K562 (cell line): ENCODE measurements around the gene NUDCD3. TPM values are rescaled to one million over a fixed set of nuclear protein-coding genes. Genes with fewer than 3 reads are reported as not detected.

ENCODE experiments used
- AFF1 ChIP-seq, 2 experiments: fragments of 450-650 bp; IDR thresholded peaks; 2 replicates each; pipeline ENCODE4 v1.6.1; 2018; ENCODE audit warnings: mild to moderate bottlenecking in 2 of 2, low read depth in 1 of 2; ENCODE audit not compliant: partially characterized antibody in 2 of 2
- CSDE1 ChIP-seq, 2 experiments: fragments of 450-650 bp; IDR thresholded peaks; 2 replicates each; pipeline ENCODE4 v1.6.1; 2016; ENCODE audit warnings: mild to moderate bottlenecking in 1 of 2
- FOXA3 ChIP-seq, 2 experiments: fragments of 450-650 bp in 1 of 2; sonication (generic) in 1 of 2; formaldehyde crosslinking; IDR thresholded peaks in 1 of 2; conservative IDR thresholded peaks in 1 of 2; 2 replicates each; pipeline versions ENCODE4 v1.4.0 to v1.8.0; 2020 to 2022; ENCODE audit warnings: mild to moderate bottlenecking in 2 of 2, missing genetic modification reagents in 1 of 2
- HCFC1 ChIP-seq: IDR thresholded peaks from 2 replicates; pipeline ENCODE4 v1.6.1; 2012; ENCODE audit warnings: low read depth, low read length, improper control_type of control experiment
- HDAC6 ChIP-seq: IDR thresholded peaks from 2 replicates; pipeline ENCODE4 v1.6.1; 2012; ENCODE audit warnings: low read depth, mild to moderate bottlenecking, control low read depth, inconsistent platforms, low read length, moderate library complexity
- HEY1 ChIP-seq: fragments of 250-450 bp; sonication (Bioruptor Pico); IDR thresholded peaks from 2 replicates; pipeline ENCODE4 v1.5.0; 2020; ENCODE audit warnings: mild to moderate bottlenecking, moderate library complexity, borderline replicate concordance
- MED1 ChIP-seq: sonication (generic); formaldehyde crosslinking; IDR thresholded peaks from 2 replicates; pipeline ENCODE4 v1.8.1; 2023; ENCODE audit warnings: missing genetic modification reagents, borderline replicate concordance
- PML ChIP-seq: IDR thresholded peaks from 2 replicates; pipeline ENCODE4 v1.6.1; 2012; ENCODE audit warnings: low read length, inconsistent platforms
- POLR2AphosphoS2 ChIP-seq: IDR thresholded peaks from 2 replicates; pipeline ENCODE4 v1.6.1; 2012; ENCODE audit warnings: low read length, improper control_type of control experiment
- POLR3G ChIP-seq: IDR thresholded peaks from 2 replicates; pipeline ENCODE4 v1.6.1; 2011; ENCODE audit not compliant: insufficient read length, insufficient replicate concordance; ENCODE audit errors: extremely low read depth
- RBM25 ChIP-seq: fragments of 200-400 bp; formaldehyde crosslinking; IDR thresholded peaks from 2 replicates; pipeline ENCODE4 v1.6.1; 2018; ENCODE audit warnings: low read length, low read depth, moderate library complexity; ENCODE audit not compliant: severe bottlenecking
- TARDBP ChIP-seq: fragments of 450-650 bp; IDR thresholded peaks from 2 replicates; pipeline ENCODE4 v1.6.1; 2016
- ZFP36 ChIP-seq: fragments of 150-350 bp; IDR thresholded peaks from 2 replicates; pipeline ENCODE4 v1.6.1; 2018; ENCODE audit warnings: low read length, low read depth; ENCODE audit not compliant: partially characterized antibody
- ZNF140 ChIP-seq: fragments of 250-450 bp; sonication (Bioruptor Pico); IDR thresholded peaks from 2 replicates; pipeline ENCODE4 v1.8.0; 2021; ENCODE audit warnings: moderate library complexity, mild to moderate bottlenecking, inconsistent platforms
- polyA plus RNA-seq, 8 experiments: library from polyadenylated mRNA; depleted of rRNA in 4 of 8; stranded (reverse) in 5 of 8; unstranded in 3 of 8; fragments of >200 nt; fragmentation: Nextera tagmentation in 2 of 8; fragmentation: Illumina TruSeq in 1 of 8; extraction: Ambion mirVana in 2 of 8; extraction: Trizol in 1 of 8; gene quantifications; 2 replicates each; pipeline versions ENCODE4 v1.2.1 to v1.2.3, GENCODE V29; 2011 to 2014; ENCODE audit warnings: inconsistent platforms in 1 of 8, missing spikeins in 1 of 8
- total RNA-seq, 7 experiments: library from RNA; depleted of rRNA in 6 of 7; stranded (reverse); fragments of >200 nt in 6 of 7; fragmentation: Illumina TruSeq in 2 of 7; extraction: Trizol in 2 of 7; gene quantifications; 2 replicates each; pipeline versions ENCODE4 v1.2.1 to v1.2.3, GENCODE V29; 2011 to 2021; ENCODE audit warnings: low replicate concordance in 1 of 7
- TF ChIP-seq, protein P1 (sequence below): conservative IDR thresholded peaks from 2 replicates; pipeline ENCODE4 v1.6.1; 2011; ENCODE audit warnings: low read depth, mild to moderate bottlenecking, low read length; ENCODE audit not compliant: control insufficient read depth
- TF ChIP-seq, protein P2 (sequence below): sonication (generic); formaldehyde crosslinking; IDR thresholded peaks from 2 replicates; pipeline ENCODE4 v1.8.0; 2022; ENCODE audit warnings: mild to moderate bottlenecking, missing genetic modification reagents, borderline replicate concordance
- TF ChIP-seq, protein P3 (sequence below): fragments of 450-650 bp; IDR thresholded peaks from 2 replicates; pipeline ENCODE4 v1.6.1; 2016; ENCODE audit warnings: antibody characterized with exemption

Gene NUDCD3
- total and polyA plus RNA-seq, 9 of the 15 experiments (the other 6 are each of a cell fraction or from before 2014, with no cell fraction given): 24.8 to 64.2 (median 42.6) TPM

DNA sequence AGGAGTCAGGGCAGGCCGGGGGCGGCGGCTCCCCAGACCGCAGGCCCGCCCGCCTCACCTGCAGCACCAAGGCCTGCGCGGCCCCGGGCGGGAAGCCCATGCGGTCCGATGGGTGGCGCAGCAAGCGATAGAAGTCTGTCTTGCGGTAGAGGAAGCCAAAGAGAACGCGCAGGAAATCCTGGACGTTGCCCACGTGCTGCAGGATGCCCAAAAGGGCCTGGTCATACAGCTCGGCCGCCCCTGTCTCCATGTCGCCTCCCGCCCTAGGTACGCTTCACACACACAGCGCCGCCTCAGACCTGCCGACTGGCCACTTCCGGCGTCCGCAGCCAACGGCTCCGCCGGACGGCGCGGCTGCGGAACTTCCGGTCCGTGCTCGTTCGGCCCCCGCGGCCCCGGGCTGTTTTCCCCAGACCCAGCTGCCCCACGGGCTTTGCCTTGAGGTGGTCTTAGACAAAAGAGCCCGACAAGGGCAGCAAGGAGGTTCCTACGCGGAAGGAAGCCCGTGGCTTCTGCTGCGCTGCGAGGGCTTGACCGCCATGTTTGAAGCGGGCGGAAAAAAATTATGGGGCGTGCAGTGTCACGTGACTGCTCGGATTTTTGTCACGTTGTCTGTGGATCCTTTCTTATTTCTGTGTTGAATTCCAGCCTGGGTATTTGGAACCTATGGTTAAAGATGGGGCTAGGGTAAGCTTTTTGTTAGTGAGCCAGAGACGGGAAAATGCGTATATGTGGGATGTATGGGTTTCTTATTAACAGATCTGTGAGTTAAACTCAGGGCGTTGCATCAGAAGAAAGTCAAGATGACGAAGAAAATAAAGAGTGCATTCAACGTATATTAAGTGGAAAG, at the start of gene NUDCD3 (continued):
- TF ChIP-seq, protein P1, sequence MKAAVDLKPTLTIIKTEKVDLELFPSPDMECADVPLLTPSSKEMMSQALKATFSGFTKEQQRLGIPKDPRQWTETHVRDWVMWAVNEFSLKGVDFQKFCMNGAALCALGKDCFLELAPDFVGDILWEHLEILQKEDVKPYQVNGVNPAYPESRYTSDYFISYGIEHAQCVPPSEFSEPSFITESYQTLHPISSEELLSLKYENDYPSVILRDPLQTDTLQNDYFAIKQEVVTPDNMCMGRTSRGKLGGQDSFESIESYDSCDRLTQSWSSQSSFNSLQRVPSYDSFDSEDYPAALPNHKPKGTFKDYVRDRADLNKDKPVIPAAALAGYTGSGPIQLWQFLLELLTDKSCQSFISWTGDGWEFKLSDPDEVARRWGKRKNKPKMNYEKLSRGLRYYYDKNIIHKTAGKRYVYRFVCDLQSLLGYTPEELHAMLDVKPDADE: peak; percentile 90
- TF ChIP-seq HEY1 (no peak), HCFC1 (peak; percentile 86), CSDE1 (IDR thresholded peaks at IDR 0.05) (no peak), ZFP36 (no peak), TARDBP (0 out of 2 replicates have a peak, but pooled peaks have one; percentile 50), POLR2AphosphoS2 (no peak), PML (peak; percentile 74), FOXA3 (CRISPR knock-in tag; conservative IDR thresholded peaks at IDR 0.05 in 1 of 2, IDR thresholded peaks at IDR 0.05 in 1 of 2) (no peak), POLR3G (no peak), HDAC6 (no peak), RBM25 (no peak), AFF1 (IDR thresholded peaks at IDR 0.05; ENCODE audit: low read depth in 1 of 2, partially characterized antibody in 2 of 2) (peak; percentile 45 to 93), ZNF140 (CRISPR knock-in tag) (no peak), MED1 (CRISPR knock-in tag) (no peak)
- TF ChIP-seq, protein P2, sequence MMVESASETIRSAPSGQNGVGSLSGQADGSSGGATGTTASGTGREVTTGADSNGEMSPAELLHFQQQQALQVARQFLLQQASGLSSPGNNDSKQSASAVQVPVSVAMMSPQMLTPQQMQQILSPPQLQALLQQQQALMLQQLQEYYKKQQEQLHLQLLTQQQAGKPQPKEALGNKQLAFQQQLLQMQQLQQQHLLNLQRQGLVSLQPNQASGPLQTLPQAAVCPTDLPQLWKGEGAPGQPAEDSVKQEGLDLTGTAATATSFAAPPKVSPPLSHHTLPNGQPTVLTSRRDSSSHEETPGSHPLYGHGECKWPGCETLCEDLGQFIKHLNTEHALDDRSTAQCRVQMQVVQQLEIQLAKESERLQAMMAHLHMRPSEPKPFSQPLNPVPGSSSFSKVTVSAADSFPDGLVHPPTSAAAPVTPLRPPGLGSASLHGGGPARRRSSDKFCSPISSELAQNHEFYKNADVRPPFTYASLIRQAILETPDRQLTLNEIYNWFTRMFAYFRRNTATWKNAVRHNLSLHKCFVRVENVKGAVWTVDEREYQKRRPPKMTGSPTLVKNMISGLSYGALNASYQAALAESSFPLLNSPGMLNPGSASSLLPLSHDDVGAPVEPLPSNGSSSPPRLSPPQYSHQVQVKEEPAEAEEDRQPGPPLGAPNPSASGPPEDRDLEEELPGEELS (CRISPR knock-in tag): peak; percentile 91; the same call in 1 of the 2 replicates
- TF ChIP-seq, protein P3, sequence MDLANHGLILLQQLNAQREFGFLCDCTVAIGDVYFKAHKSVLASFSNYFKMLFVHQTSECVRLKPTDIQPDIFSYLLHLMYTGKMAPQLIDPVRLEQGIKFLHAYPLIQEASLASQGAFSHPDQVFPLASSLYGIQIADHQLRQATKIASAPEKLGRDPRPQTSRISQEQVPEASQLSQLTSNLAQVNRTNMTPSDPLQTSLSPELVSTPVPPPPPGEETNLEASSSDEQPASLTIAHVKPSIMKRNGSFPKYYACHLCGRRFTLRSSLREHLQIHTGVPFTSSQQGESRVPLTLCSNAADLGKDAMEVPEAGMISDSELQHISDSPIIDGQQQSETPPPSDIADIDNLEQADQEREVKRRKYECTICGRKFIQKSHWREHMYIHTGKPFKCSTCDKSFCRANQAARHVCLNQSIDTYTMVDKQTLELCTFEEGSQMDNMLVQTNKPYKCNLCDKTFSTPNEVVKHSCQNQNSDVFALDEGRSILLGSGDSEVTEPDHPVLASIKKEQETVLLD: peak; percentile 17; the same call in 1 of the 2 replicates
